ENCODE results near the gene CCDC141.
A peak's percentile ranks its signal among the peaks of the same experiment; 100 is the strongest.

CCDC141 gene

DNA sequence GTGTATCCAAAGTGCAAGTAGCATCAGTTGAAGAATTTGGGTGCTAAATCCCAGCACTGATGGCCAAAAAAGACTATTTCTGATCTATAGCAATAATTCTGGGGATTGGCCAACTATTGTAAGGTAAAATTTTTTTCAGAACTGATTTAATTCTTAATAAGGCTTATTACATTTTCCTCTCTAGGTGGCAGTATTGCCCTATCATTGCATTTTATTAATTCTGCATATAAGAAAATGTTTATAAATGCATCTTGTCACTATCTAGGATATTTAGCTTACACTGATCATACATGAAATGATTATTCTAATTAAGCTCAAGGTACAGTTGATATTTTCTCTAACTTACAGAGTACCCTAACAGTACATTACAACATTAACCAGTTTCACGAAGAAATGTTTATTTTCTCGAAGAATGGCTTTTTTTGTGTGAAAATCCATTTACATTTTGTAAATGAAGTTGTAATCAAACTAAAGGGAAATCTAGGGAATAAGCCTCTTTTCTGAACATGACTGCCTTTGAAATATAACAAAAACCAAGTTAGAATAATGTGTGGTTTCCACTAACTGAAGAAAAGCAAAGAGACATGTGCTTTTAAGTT lies 253.8 kb downstream of the CCDC141 start:
- H3K4me3 ChIP-seq (ENCODE audit: low read depth, low read length) = no peak overlapping the region
- TF ChIP-seq, protein P1, sequence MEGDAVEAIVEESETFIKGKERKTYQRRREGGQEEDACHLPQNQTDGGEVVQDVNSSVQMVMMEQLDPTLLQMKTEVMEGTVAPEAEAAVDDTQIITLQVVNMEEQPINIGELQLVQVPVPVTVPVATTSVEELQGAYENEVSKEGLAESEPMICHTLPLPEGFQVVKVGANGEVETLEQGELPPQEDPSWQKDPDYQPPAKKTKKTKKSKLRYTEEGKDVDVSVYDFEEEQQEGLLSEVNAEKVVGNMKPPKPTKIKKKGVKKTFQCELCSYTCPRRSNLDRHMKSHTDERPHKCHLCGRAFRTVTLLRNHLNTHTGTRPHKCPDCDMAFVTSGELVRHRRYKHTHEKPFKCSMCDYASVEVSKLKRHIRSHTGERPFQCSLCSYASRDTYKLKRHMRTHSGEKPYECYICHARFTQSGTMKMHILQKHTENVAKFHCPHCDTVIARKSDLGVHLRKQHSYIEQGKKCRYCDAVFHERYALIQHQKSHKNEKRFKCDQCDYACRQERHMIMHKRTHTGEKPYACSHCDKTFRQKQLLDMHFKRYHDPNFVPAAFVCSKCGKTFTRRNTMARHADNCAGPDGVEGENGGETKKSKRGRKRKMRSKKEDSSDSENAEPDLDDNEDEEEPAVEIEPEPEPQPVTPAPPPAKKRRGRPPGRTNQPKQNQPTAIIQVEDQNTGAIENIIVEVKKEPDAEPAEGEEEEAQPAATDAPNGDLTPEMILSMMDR (IDR thresholded peaks at IDR 0.05; ENCODE audit: low read depth, low read length) = peak; percentile 21; the same call in 1 of the 2 replicates

DNA sequence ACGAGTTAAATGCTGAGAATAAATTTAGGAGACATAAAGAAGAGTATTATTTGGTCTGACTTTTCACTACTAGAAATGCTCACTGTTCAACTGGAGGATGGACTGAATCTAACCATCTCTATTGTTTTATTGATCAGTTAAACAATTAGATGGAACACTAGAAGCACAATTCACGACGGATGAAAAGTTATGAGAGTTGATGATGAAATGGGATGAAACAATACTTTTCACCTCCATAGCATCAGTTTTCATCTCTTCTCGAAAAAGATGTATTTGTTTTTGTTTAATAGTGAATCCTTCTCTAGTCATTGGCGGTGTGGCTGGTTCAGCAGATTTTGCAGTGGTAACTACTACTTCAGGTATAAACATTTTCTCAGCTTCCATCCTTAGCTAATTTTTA lies 262.0 kb downstream of the CCDC141 start:
- no peak overlapping the region for H3K4me3 ChIP-seq (ENCODE audit: low read depth, low read length)
- TF ChIP-seq, protein P1 (IDR thresholded peaks at IDR 0.05; ENCODE audit: low read depth, low read length) = no peak

DNA sequence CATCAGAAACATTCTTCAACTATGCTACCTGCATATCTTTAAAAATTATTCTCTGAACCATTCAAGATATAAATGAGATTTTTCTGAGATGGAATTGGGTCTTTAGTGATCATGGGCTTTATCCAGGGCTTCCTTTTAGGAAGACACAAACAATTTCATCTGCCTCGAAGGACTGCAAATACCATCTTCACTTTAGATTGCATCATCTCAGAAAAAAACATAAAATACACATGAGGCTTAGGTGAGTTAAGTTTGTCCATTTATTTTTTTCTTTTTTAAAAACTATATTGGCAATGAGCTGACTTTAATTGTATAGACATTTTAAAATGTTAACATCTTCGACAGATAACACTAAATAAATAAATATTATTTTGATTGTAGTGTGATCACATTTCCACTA lies 262.8 kb downstream of the CCDC141 start:
- no peak overlapping the region for H3K4me3 ChIP-seq (ENCODE audit: low read depth, low read length)
- TF ChIP-seq, protein P1 (IDR thresholded peaks at IDR 0.05; ENCODE audit: low read depth, low read length) = no peak

DNA sequence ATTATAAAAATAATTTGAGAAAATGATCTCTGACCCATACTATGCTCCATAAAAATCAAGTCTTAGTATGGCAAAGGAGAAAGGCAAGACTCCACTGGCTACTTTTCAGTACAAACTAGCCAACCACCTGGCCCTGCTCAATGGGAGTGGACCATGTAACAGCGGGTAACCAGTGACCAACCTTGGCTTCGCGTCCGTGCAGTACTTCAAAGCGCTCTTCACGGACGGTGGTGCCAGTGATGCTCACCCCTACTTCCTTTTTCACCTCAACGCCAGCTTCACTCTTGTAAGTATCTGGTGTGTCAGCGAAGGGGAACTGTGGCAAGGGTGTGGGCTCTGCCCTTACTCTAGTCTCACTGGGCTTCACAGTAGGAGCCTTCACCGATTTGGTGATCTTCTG lies 266.0 kb downstream of the CCDC141 start:
- TF ChIP-seq, protein P1 (IDR thresholded peaks at IDR 0.05; ENCODE audit: low read depth, low read length) = no peak
- no peak overlapping the region for H3K4me3 ChIP-seq (ENCODE audit: low read depth, low read length)

DNA sequence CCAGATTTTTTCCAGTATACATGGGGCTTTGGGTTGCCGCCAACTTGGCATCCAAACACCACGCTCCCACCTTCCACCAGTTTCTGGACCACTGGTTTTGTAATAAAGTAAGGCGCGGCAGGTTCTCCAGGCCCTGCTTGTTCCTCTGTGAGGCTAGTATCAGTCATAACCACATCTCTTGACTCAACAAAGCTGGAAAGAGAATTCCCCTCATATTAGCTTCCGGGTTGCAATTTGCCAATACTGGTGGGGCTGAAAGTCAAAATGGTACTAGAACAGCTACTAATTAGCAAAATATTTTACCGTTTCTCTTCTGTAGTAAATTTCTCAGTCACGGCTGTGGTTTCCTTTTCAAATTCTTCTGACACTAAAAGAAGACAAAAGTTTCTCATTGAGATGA lies 267.7 kb downstream of the CCDC141 start:
- TF ChIP-seq, protein P1 (IDR thresholded peaks at IDR 0.05; ENCODE audit: low read depth, low read length) = no peak
- no peak overlapping the region for H3K4me3 ChIP-seq (ENCODE audit: low read depth, low read length)

Measured in WI38 (cell line).